SK-N-MC (cell line): ENCODE measurements around the gene MRPS24.

Experiments
- EZH2 ChIP-seq: fragments of 200-600 bp; sonication (generic); IDR thresholded peaks from one replicate; pipeline ENCODE4 v1.6.1; 2017; ENCODE audit warnings: antibody characterized with exemption
- POLR2AphosphoS5 ChIP-seq: IDR thresholded peaks from 2 replicates; pipeline ENCODE4 v1.6.1; 2012; ENCODE audit warnings: mild to moderate bottlenecking, low read depth, low read length, borderline replicate concordance

DNA sequence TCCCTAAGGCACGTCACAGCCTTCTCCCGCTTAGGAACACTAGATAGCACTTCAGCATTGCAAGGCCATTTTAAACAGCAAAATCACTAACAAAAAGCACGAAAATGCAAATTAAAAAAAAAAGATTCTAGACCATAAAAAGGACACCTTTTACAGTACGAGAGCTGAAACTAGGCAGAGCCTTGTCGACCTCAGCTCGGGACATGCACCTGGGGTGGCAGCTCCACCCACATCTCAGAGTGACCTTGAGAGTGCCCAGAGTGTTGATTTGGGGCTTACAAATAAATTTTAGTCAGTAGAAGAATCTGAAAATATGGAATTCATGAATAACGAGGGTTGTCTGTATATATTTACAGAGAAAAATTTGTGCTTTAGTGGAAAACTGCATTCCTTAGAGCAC, 1.1 kb downstream of the MRPS24 start:
- no peak for TF ChIP-seq POLR2AphosphoS5
- TF ChIP-seq EZH2: no peak
